ENCODE data around the gene AMN1. TPM values are rescaled to one million over a fixed set of nuclear protein-coding genes. Genes with fewer than 3 reads are reported as not detected.
"Not testable (repeated sequence)": the region's sequence is repeated elsewhere in the genome, so short reads cannot be mapped to it uniquely, and the experiment has no call there.

The AMN1 gene
- total and polyA plus RNA-seq, 2 of the 4 experiments (the other 2 are of a cell fraction) = 3.4 to 5.2 TPM

GRCh38 chr12:31759632-31760459 is 31.0 kb upstream of the AMN1 start (continued):
- TF ChIP-seq RFX5 (IDR thresholded peaks at IDR 0.05; ENCODE audit: low read depth, low read length) = no peak

- dilution Hi-C loops (cut with HindIII; ENCODE audit: low sequenced_read_pairs, unreplicated experiment); H3K27ac ChIP-seq (ENCODE audit: insufficient read depth, low read length); H3K9me3 ChIP-seq (ENCODE audit: control insufficient read depth, insufficient read depth, low read length); H3K9ac ChIP-seq (ENCODE audit: low read depth, low read length); intact Hi-C loops (cut with micrococcal nuclease); H3K4me3 ChIP-seq (ENCODE audit: insufficient read depth, low read depth, low read length); H3K14ac ChIP-seq (replicated peaks; ENCODE audit: low read depth, low read length); H3K36me3 ChIP-seq (ENCODE audit: control insufficient read depth, insufficient read depth, low read length); H3K23ac ChIP-seq (ENCODE audit: low read depth, low read length); H3K4ac ChIP-seq (ENCODE audit: low read depth, low read length); BruUV-seq (replicated peaks); CTCF ChIA-PET; H4K8ac ChIP-seq (ENCODE audit: low read depth in 2 of 2, low read length in 2 of 2); H3K9me1 ChIP-seq (ENCODE audit: insufficient read depth, low read length); H2AFZ ChIP-seq (replicated peaks; ENCODE audit: low read length, poor library complexity); H3K79me1 ChIP-seq (ENCODE audit: low read depth in 1 of 2, low read length in 2 of 2); H3K56ac ChIP-seq (ENCODE audit: extremely low read depth, insufficient read depth, low read length); ATAC-seq (ENCODE audit: low read depth); H3K18ac ChIP-seq (ENCODE audit: low read depth, low read length); H4K5ac ChIP-seq (ENCODE audit: low read depth, low read length); H2BK120ac ChIP-seq (ENCODE audit: low read depth, low read length); H3K4me1 ChIP-seq (ENCODE audit: control insufficient read depth, insufficient read depth, low read length); H2BK15ac ChIP-seq (ENCODE audit: low read depth, low read length); POLR2A ChIA-PET (ENCODE audit: unreplicated experiment); H2AK9ac ChIP-seq (replicated peaks; ENCODE audit: low read depth, low read length, poor library complexity); in situ Hi-C loops (cut with MboI; ENCODE audit: low sequenced_read_pairs); H2AK5ac ChIP-seq (ENCODE audit: low read depth, low read length); DNase-seq; H4K20me1 ChIP-seq (ENCODE audit: insufficient read depth, low read length); H3K4me2 ChIP-seq (ENCODE audit: low read depth, low read length); H4K91ac ChIP-seq (ENCODE audit: insufficient read depth, low read depth, low read length); H2BK20ac ChIP-seq (ENCODE audit: low read depth, low read length); H2BK5ac ChIP-seq (ENCODE audit: low read depth, low read length, poor library complexity, severe bottlenecking); H3K27me3 ChIP-seq (ENCODE audit: control insufficient read depth, insufficient read depth, low read length): not testable (repeated sequence)
- WGBS, 2 experiments (ENCODE audit: extremely low coverage in 2 of 2, insufficient read length in 1 of 2) = no CpG with 5 or more reads among the region's 5 CpGs
Measured at GRCh38 chr12:31758297-31758696, 29.5 kb upstream of the AMN1 start.
